HG03095 (cell line): ENCODE results near the gene ARHGEF19.
"Not testable (repeated sequence)": the region's sequence is repeated elsewhere in the genome, so short reads cannot be mapped to it uniquely, and the experiment has no call there.

ENCODE experiments used
- ATAC-seq: cut with Tn5 transposase; IDR thresholded peaks from one replicate; pipeline ENCODE4 v1.9.1; 2021; ENCODE audit warnings: moderate library complexity; ENCODE audit not compliant: unreplicated experiment

Gene ARHGEF19

DNA sequence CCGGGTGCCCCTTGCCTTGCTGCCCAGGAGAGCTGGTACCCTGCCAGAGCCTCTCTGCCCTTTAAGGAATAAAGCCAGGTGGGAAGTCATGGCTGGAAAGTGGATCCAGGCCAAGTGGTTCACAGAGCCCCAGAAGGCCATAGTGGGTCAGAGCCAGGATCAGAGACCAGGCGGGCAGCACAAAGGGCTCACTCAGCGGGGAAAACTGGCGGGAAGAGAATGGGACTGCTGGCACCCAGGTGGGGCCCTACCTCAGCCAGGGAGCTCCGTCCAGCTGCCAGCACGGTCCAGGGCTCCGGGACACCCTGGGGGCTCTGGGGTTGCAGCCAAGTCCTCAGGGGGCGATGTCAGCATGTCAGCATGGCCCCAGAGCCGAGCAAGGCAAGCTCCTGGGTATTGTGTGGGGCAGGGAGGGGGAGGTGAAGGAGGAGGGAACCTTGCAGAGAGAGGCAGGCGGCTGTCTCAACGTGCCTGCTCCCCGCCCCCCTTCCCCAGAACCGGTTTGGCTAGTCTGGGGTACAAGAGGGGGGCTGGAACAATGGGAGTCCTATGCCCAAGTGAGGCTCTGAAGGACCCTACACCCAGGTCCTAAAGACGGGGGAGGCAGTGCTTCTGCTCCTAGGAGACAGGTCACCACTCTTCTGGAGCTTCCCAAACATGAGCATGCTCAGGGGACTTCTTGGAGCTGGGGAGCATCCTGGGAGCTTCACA lies at the start of gene ARHGEF19:
Gene ARHGEF19, minus strand, starts transcription at position 402 of the 711 bp plus-strand sequence. CDS start 3,598 bp downstream, outside the sequence.
- no peak for ATAC-seq

DNA sequence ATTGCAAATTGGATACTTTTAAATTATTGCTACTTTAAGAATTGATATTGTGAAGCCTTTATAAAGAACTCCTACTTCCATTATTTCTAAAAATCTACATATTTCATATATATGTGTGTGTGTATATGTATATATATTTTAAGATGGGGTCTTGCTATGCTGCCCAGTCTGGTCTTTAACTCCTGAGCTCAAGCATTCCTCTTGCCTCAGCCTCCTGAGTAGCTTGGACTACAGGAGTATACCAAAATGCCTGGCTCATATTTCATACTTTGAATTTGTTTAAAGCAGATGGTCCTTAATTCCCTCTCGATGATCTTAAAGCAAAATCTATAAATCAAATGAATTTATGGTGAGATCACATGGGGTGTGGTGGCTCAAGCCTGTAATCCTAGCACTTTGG lies 49.6 kb upstream of the ARHGEF19 start:
- no peak for ATAC-seq

DNA sequence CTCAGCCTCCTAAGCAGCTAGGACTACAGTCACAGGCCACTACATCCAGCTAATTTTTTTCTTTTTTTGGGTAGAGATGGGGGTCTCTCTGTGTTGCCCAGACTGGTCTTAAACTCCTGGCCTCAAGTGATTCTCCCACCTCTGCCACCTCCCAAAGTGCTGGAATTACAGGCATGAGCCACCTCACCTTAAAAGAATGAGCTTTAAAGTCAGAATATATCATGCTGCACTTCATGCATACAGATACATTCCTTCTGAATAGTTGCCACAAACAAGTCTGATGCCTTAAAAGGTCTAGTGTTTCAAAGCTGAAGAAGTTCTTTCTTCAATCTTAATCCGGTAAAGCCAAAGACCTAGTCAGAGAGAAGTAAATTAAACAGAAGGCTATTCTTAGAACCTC lies 48.4 kb upstream of the ARHGEF19 start:
- ATAC-seq, result no peak

DNA sequence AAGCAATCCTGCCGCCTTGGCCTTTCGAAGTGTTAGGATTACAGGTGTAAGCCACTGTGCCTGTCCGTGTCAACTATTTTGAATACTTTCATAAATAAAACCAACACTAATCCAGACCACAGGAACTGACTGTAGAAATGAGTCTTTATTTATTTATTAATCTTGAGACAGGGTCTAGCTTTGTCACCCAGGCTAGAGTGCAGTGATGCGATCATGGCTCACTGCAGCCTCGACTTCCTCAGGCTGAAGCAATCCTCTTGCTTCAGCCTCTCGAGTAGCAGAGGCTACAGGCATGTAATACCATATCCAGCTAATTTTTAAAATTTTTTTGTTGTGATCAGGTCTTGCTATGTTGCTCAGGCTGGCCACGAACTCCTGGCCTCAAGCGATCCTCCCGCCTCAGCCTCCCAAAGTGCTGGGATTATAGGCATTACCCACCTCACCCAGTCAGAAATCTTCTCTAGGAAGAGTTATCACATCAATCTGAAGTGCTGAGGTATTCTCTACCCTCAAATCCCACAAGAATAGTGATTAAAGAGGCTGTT lies 46.2 kb upstream of the ARHGEF19 start:
- no peak for ATAC-seq

DNA sequence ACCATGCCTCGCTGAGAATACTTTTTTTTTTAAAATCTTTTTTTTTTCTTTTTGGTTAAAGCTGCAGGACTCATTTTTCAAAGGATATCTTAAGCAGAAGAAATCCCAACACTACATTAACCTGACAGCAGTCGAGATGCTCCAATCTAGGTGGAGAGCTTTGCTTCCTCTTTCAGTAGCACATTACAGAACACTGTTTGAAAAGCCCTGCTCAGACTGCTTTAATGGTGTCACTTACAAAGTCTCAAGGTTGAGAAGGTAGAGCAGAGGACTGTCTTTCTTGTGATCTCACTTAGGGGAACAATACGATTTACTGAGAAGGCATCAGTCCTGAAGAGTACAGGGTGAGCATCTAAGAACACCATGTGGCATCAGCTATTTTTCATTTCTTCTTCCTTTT lies 45.5 kb upstream of the ARHGEF19 start:
- no peak for ATAC-seq

DNA sequence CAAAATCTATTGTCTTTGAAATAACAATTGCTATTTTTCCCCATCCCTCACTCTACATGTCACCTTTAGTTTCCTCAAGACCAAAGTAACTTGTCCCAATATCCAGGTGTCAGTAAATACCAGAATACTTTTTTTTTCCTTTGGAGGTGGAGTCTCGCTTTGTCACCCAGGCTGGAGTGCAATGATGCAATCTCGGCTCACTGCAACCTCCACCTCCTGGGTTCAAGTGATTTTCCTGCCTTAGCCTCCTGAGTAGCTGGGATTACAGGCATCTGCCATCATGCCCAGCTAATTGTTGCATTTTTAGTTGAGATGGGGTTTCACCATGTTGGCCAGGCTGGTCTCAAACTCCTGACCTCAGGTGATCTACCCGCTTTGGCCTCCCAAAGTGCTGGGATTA lies 45.1 kb upstream of the ARHGEF19 start:
- not testable (repeated sequence) for ATAC-seq

DNA sequence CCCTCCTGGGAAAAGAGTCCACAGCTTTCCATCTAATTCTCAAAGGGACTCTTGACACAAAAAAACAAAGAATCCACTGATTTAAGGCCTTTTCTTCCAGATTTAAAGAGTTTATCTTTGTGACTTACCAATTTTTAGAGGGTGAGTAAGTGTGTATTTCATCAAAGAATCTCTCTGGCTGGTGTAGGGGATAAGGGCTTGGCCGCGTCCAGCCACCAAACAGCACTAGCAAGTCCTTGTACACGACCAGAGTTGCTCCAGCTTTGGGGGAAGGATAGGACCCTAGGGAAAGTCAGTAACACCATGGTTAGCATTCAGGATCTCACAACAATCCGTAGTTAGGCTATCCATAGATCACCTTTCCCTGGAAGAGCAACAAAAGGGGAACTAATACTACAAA lies 44.0 kb upstream of the ARHGEF19 start:
- no peak for ATAC-seq

DNA sequence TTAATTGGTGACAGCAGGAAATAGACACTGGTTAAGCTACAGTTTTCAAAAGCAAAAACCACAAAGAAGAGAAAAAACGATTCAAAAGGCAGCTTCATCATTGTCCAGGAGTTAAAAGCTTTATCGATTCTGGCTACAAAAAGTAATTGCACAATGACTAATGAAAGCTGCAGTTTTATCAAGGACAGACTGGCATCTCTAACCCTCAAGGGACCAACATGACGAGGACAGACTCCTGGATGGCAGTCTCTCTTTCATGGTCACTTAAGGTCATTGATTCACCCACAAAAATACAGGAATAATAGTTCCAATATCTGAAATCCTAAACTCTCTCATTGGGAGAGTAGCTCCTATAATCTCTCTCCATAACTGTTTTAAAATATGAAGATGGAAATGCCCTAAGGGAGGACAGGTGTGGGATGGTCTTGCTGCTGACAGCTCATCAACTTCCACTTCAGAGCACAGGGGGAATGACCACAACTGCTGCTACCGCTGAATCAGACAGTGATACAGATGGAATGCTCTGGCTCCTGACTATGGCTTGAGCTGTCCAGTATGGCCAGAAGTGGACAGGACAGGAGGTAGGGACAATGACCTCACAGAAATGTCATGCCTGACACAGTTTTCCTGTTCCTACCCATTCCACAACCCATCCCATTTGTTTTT lies 41.9 kb upstream of the ARHGEF19 start:
- no peak for ATAC-seq

DNA sequence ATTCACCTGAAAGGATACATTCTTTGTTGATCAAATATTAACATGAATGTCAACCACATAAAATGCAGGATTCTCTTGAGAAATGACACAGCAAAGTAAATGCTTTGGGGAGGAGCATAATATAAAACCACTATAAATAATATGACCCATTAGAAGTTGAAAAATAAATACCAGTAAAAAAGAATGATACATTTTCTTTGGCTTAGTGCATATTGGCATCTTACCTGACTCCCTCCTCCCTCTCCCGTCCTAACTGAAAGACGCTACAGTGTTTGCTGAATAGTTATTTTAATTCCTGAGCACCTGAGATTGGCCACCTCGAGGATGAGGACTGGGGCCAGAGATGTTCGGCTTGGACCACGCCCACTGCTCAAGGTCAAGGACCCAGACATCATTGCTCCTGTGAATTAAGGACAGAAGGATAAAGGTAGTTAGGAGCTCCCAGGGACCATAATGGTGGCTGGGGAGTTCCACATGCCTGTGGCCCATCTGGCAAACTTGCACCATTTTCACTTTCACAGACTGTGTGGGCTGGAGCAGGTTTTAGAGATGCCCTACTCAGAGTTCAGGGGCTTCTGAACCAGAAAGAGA lies 41.0 kb upstream of the ARHGEF19 start:
- ATAC-seq, result no peak

DNA sequence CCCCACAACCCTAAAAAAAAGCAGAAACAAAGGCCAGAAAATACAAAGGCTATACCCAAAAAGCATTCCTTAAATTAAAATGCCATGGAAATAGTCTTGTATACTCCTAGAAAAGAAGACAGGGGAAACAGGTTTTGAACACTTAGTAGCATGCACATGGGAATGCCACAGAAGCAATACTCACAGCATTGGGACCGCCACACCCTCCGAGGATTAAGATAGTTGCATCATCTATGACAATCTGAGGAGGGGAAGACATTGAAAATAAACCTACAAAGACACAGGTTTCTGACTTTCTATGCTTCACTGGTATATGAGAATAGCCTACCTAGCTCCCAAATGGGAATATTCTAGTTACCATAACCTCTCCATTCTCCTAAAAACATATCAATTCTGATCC lies 40.5 kb upstream of the ARHGEF19 start:
- ATAC-seq, result no peak

DNA sequence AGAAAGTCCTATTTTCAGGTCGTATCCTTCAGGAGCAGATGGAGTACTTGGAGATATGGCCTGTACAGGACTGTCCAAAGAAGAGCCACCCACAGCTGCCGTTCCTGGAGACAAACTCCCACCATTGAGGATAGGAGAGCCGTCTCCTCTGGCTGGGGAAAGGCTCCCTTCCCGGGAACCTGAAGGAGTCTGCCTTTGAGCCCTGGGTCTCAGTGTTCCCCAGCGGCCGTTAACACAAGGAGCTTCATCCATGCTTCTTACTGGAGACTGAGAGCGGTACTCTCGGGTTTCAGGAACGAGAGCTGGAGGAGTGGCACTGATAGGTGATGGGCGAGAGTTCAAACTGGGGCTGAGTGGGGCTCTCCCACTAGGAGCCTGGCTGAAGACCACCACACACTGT lies 38.9 kb upstream of the ARHGEF19 start:
- ATAC-seq, result no peak

DNA sequence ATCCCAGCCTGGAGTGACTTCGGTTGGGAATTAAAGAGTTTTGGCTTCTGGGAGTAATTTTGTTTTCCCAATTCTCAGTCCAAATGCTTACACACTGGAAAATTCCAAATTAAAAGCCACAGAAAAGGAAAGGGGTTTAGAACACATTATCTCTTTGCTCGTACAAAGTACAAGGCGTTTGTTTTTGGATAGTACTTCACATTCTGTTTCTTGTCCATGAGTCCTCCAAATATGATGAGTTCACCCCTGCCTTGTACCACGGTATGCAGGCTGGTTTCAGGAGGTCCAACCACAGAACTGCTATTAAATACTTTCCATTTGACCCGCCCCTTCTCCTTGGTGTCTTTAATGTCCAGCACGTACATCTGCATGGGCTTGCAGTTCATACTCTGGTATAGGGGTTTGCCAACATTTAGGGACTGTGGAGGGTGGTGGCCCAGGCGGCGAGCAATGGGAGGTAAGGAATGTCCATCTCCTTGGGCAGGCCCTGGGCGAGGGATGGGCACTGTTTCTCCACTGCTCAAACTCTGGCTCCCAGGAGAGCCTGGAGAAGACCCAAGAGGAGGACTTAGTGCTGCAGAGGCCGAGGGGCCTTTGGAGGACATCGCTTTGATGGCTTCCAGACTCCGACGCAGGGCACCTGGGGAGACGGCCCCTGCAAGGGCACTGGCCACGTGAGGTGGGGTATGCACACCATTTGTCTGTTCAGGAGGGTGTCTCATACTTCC lies 38.2 kb upstream of the ARHGEF19 start:
- ATAC-seq, result no peak

DNA sequence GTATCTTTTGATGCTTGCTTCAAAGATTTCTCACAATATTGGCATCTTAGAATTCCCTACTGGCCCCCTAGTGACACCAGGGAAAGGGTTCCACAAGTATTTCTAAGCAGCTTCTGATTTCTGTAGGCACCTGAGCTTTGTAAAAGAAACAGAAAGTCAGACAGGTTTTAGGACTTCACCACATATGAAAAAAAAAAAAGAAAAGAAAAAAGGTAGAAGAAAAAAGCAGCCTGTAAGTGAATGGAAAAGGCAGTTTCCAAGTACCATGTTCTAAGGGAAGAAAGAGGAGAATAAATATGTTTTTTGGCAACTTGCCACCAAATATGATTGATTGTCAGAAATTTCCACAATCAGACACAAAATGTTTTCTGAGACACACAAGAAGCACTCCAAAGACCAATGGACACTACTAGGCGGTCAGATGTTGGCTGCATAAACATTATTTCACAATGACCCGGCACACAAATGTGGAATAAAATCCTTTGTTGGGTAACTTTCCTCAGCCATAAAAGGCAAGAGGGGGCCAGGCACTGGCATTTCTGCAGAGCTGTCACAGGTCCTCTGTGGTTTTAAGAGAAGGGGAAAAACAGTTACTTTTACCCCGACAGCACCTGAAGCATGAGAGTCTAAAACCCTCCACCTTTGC lies 37.3 kb upstream of the ARHGEF19 start:
- ATAC-seq, result no peak

DNA sequence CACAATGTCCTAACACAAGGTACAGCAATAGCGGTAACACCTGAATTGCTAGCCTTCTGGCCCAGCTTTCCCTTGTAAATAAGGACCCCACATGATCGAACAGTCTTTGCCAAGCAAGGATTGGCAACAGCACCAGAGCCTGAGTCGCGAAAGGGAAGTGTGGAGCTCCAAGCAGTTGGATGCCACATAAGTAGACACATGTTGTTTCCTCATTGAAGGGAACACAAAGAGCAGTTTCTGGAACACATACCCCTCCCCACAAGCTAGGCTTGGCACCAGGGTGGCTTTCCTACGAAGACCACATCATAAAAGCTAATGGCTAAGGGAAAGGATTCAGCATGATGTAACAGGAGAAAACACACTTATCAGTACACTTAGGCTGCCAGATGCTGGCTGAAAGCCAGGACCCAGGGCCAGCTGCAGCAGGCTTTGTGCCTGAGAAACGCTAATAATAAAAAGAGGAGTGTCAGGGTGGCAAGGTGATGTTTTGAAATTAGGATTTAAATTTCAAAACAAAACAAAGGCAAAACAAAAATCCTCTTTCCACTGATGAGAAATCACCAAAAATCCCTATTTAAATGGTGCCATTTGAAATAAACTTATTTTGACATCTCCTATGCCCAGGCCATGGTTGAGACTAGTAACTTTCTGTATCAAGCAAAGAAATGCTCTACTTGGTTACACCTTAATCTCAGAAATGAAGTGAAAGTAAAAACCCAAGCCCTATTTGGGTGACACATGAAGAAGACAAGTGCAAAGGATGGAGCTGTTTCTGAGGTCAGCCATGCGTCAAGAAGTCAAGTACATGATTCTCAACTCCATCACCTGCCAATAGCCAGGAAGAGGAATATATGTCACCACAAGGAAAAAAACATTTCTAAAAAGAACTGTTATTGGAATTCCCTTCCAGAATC lies 36.4 kb upstream of the ARHGEF19 start:
- ATAC-seq, result no peak

DNA sequence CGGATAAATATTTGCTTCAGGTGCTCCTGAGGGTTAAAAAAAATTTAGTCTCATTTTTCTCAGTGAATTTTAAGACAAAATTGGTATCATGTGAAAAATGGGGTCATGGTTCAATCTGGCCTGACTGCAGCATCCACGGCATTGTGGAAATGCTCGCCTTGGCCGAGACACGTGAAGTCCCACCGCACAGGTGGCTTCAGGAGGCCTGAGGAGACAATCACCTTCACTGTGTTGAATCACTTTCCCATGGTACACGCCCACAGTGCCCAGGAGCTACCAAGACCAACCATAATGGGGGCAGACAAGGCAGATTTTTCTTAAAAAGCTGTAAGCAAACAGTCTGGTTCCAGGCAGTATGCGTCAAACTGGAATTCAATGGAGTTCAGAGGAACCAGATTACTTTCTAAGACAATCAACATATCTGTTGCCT lies 35.6 kb upstream of the ARHGEF19 start:
- ATAC-seq, result no peak

DNA sequence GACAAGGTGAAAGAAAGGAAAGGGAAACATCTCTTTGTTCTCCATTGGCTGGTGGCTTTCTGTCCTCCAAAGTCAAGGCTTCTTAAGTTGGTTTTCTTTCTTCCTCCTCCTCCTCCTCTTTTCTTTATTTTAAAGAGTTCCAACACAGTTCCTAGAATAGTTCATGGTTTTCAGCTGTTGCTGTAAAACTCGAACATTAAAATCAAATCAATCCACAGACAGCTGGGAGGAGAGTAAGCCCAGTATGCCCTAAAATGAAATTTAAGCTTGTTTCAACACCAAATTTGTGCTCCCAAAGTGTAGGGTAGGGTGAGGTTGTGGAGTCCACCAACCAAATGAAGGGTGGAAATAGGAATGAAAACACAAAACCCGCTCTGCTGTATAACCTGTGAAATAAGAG lies 35.0 kb upstream of the ARHGEF19 start:
- no peak for ATAC-seq

DNA sequence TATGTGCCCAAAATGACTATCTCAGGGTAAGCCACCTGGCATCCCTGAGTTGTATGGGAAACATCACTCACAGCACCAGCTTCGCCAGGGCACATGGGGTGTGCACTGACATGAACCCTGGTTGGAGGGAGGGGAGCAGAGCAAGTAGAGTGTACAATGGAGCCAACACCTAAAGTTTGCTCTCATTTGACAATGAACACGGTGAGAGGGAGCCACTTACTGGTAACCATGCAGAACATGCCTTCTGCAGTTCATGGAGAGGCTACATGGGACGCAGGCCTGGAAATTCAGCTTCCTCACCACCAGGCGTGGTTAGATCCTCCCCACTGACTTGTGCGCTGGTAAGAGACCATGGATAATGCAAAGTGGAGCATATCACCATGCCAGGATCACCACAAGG lies 34.5 kb upstream of the ARHGEF19 start:
- ATAC-seq, result no peak

DNA sequence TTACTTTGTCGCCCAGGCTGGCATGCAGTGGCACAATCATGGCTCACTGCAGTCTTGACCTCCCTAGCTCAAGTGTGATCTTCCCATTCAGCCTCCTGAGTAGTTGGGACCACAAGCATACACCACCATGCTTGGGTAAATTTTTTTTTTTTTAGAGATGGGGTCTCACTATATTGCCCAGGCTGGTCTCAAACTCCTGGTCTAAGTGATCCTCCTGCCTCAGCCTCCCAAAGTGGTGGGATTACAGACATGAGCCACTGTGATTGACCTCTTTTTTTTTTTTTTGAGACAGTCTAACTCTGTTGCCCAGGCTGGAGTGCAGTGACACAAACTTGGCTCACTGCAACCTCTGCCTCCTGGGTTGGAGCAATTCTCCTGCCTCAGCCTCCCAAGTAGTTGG lies 33.8 kb upstream of the ARHGEF19 start:
- not testable (repeated sequence) for ATAC-seq

DNA sequence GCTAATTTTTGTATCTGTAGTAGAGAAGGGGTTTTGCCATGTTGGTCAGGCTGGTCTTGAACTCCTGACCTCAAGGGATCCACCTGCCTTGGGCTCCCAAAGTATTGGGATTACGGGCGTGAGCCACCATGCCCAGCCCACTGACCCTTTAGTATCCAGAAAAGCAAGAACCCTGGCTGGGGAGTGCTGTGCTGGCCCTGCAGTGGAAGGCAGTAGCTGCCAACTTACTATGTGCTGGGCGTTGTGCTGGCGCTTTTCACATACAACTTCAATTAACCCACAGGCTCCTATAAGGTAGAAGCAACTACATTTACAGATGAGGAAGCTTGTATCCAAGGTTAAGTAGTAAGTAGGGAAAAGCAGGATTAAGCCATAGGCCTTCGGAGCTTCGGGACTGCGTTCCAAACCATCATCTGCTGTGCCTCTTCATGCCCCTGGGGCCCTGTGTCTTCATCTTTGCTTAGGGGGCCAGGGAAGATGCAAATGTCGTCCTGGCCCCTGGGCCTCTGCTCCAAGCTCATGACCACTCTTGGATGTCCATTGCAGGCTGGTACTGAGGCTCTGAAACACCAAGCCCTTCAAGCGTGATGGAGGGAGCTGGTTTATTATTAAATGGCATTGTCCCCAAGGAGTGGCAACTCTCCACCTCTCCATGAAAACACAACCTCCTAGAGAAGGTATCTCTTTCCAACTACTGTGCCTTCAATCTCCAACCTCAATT lies 33.2 kb upstream of the ARHGEF19 start:
- no peak for ATAC-seq
